Large intestine (tissue), 3 donors: Measurements from ENCODE around the gene ELP5. TPM values are rescaled to one million over a fixed set of nuclear protein-coding genes. Genes with fewer than 3 reads are reported as not detected.

Experiments
- DNase-seq, 2 donors: peaks; one replicate each; pipeline versions ENCODE4 v3.0.0 to v3.0.0-alpha.2; 2013
- H3K27ac ChIP-seq: one replicate; pipeline ENCODE4 v1.5.1; 2013; ENCODE audit warnings: low read length
- H3K27me3 ChIP-seq: 2 replicates; pipeline ENCODE4 v1.6.1; 2013; ENCODE audit warnings: low read length; ENCODE audit not compliant: control insufficient read depth, insufficient read depth
- H3K36me3 ChIP-seq: 2 replicates; pipeline ENCODE4 v1.6.1; 2013; ENCODE audit warnings: low read length; ENCODE audit not compliant: control insufficient read depth, insufficient read depth
- H3K4me1 ChIP-seq: one replicate; pipeline ENCODE4 v1.6.1; 2013; ENCODE audit warnings: low read length; ENCODE audit not compliant: control insufficient read depth, insufficient read depth
- H3K4me3 ChIP-seq: one replicate; pipeline ENCODE4 v1.5.1; 2013; ENCODE audit warnings: low read length
- H3K9me3 ChIP-seq: one replicate; pipeline ENCODE4 v1.6.1; 2013; ENCODE audit warnings: mild to moderate bottlenecking, low read depth, low read length, moderate library complexity; ENCODE audit not compliant: control insufficient read depth
- WGBS: methylation state at CpG from one replicate; pipeline ENCODE4 v1.1.5; 2013; ENCODE audit warnings: low lambda C conversion rate; ENCODE audit not compliant: insufficient coverage; 5-methylcytosine and 5-hydroxymethylcytosine counted together
- polyA plus RNA-seq: library from polyadenylated mRNA; unstranded; fragments of 120-200 nt; gene quantifications from one replicate; pipeline ENCODE4 v1.2.1, GENCODE V29; 2013

ELP5 gene
- polyA plus RNA-seq, 1 donor: 45.8 TPM

DNA sequence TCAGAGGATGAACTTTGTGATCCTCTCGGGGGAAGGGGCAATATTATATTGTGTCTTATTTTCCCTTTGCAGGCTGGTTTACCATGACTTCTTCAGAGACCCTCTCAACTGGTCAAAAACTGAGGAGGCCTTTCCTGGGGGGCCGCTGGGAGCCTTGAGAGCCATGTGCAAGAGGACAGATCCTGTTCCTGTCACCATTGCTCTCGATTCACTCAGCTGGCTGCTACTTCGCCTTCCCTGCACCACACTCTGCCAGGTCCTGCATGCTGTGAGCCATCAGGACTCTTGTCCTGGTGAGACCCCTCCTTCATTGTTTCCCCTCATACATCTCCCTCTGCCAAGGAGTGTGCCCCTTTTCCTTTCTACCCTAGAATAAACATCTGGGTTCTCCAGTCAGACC, 2.5 kb downstream of the ELP5 start:
- Histone ChIP-seq H3K9me3 (no peaks in the 10 kb centered on the region), H3K27me3 (no peaks in the 10 kb centered on the region), H3K4me3 (no peak overlapping the region), H3K4me1 (peaks cover 37% of the 10 kb centered on the region), H3K36me3 (peaks cover 35% of the 10 kb centered on the region), H3K27ac (no peak overlapping the region)
- WGBS: 100% methylated on average over 1 of the region's 4 CpGs
- DNase-seq: no peak

DNA sequence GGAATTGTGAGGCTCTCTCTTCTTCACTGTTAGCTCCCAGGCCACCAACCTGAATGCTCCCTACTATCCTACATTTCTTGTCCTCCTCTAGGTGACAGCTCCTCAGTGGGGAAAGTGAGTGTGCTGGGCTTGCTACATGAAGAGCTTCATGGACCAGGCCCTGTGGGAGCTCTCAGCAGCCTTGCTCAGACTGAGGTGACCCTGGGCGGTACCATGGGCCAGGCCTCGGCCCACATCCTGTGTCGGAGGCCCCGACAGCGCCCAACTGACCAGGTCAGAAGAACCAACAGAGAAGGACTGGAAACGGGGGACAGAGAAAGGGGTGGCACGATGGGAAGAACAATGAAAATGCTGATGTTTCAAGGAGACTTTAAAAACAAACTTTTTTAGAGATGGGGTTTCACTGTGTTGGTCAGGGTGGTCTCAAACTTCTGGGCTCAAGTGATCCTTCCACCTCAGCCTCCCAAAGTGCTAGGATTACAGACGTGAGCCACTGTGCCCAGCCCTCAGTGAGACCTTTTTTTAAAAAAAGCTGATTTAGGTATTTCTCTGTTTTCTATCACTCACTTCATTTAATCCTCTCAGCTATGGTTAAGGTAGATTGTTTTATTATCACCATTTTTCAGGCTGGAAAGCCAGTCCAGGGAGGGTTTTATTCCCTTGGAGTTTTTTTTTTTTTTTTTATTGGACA, 4.9 kb downstream of the ELP5 start:
- DNase-seq: no peak
- H3K36me3 ChIP-seq: peaks cover 45% of the 10 kb centered on the region
- H3K4me1 ChIP-seq: peaks cover 42% of the 10 kb centered on the region
- no CpG with 5 or more reads among the region's 8 CpGs for WGBS
- no peaks in the 10 kb centered on the region for H3K9me3 ChIP-seq
- peak overlapping the region; percentile 98 for H3K27ac ChIP-seq
- no peak overlapping the region for H3K4me3 ChIP-seq
- peaks cover 10% of the 10 kb centered on the region for H3K27me3 ChIP-seq

DNA sequence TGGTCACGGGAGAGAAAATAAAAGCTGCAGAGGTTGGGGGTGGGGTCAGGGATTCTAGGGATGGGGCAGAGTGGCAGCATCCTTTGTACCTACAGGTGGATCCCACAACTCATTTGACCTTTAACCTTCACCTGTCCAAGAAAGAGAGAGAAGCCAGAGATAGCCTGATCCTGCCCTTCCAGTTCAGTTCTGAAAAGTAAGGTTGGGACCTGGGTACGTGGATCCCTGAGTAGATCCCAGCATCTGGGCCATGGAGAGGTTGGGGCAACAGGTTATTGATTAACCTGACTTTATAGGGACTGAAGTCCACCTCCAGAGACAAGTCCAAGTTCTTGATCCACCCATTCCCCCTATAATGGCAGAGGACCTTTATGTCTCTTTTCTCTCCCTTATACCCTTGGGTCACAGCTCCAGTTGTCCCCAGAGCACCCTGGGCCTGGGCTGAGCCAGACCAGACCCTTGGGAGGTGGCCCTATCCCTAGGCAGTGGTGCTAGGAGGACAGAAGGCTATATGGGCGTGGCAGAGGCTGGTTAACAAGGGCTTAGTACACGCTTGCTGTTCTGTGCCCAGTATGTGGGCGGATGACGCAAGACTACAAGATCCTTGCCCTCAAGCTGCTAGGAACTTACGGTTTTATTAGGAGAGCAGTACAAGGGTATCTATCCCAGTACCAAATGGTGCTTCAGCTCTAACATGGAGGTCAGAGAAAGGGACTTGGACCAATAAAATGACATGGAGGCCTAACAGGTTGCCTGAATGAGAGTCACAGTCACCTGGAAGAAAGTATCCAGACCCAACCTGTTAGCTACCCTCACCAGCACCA, 6.9 kb downstream of the ELP5 start:
- no peaks in the 10 kb centered on the region for H3K9me3 ChIP-seq
- peaks cover 26% of the 10 kb centered on the region for H3K27me3 ChIP-seq
- H3K36me3 ChIP-seq: peaks cover 45% of the 10 kb centered on the region
- no CpG with 5 or more reads among the region's 7 CpGs for WGBS
- peak; percentile 94 to 98 for DNase-seq
- H3K4me1 ChIP-seq: peaks cover 45% of the 10 kb centered on the region
- H3K27ac ChIP-seq: peak overlapping the region; percentile 98
- peak overlapping the region; percentile 99 for H3K4me3 ChIP-seq

DNA sequence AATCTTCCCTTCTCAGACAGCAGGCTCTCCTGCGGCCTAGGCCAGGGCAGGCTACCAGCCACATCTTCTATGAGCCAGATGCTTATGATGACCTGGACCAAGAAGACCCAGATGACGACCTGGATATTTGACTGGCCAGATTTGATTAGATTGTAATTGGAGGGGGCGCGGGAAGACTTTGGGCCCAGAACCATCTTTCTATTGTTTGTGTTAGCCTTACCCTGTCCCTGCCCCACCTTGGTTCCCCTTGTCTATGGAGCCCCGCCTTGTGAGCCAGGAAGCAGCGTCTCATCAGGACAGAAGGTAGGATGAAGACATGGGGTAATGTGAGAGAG, 7.5 kb downstream of the ELP5 start:
- no peaks in the 10 kb centered on the region for H3K9me3 ChIP-seq
- peaks cover 41% of the 10 kb centered on the region for H3K36me3 ChIP-seq
- peak overlapping the region; percentile 99 for H3K4me3 ChIP-seq
- H3K27ac ChIP-seq: peak overlapping the region; percentile 98
- H3K27me3 ChIP-seq: peaks cover 27% of the 10 kb centered on the region
- H3K4me1 ChIP-seq: peaks cover 45% of the 10 kb centered on the region
- DNase-seq: no peak
- WGBS: no CpG with 5 or more reads among the region's 6 CpGs

DNA sequence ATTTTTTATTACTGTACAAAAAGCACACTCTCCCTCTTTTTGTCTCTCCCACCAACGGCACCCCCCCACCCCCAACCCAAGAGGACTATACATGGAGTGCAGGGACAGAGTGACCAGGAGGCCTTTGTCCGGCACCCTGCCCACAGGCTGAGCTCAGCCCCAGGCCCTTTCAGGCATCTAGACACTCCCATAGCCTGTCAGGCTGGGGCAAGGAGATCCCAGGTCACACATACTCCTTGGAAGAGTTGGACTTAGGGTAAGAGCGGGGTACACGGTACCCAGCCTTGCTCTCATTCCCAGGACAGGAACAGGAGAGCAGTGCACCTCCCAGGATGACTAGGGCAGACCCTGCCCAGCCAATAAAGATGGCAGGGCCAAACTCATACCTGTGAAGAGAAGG, 8.1 kb downstream of the ELP5 start:
- WGBS: no CpG with 5 or more reads among the region's 4 CpGs
- H3K36me3 ChIP-seq: peaks cover 36% of the 10 kb centered on the region
- peak in 1 of 2 donors; percentile 38 for DNase-seq
- peak overlapping the region; percentile 99 for H3K4me3 ChIP-seq
- H3K4me1 ChIP-seq: peaks cover 44% of the 10 kb centered on the region
- peaks cover 28% of the 10 kb centered on the region for H3K27me3 ChIP-seq
- H3K9me3 ChIP-seq: no peaks in the 10 kb centered on the region
- peak overlapping the region; percentile 98 for H3K27ac ChIP-seq

DNA sequence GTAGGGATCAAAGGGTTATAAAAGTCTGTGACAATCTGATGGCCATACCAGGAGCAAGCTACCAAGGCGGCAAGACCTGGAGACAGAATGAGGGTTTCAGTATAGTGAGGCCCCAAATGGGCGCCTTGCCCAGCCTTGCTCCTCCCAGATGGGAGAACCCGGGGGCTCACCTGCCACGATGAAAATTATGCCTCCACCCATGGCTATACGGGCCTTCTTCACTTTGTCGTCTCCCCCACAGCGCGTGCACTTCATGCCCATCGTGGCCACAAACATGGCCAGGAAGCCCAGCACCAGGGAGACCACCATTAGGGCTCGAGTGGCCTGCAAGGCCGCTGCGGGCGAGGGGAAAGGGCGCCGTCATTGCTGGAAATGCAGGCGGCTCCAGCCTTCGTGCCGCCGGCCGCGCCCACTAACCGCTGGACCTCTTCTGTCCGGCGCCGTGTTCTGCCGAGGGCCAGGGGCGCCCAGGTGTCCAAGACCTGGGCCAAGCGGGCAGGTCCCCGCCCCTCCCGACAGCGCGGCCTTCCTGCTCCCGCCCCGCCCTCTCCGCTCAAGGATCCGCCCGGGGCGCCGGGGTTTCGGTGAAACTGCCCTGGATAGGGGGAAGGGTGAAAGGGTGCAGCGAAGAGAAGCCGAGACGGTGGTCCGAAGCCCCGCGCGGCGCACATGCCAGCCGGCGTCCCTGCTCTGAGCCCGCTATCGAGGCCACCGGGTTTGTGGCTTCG, 8.8 kb downstream of the ELP5 start:
- Histone ChIP-seq H3K4me3 (peak overlapping the region; percentile 99), H3K36me3 (peaks cover 32% of the 10 kb centered on the region), H3K27ac (peak overlapping the region; percentile 98), H3K27me3 (peaks cover 28% of the 10 kb centered on the region), H3K4me1 (peaks cover 44% of the 10 kb centered on the region), H3K9me3 (no peaks in the 10 kb centered on the region)
- DNase-seq: peak; percentile 75 to 84
- no CpG with 5 or more reads among the region's 54 CpGs for WGBS

DNA sequence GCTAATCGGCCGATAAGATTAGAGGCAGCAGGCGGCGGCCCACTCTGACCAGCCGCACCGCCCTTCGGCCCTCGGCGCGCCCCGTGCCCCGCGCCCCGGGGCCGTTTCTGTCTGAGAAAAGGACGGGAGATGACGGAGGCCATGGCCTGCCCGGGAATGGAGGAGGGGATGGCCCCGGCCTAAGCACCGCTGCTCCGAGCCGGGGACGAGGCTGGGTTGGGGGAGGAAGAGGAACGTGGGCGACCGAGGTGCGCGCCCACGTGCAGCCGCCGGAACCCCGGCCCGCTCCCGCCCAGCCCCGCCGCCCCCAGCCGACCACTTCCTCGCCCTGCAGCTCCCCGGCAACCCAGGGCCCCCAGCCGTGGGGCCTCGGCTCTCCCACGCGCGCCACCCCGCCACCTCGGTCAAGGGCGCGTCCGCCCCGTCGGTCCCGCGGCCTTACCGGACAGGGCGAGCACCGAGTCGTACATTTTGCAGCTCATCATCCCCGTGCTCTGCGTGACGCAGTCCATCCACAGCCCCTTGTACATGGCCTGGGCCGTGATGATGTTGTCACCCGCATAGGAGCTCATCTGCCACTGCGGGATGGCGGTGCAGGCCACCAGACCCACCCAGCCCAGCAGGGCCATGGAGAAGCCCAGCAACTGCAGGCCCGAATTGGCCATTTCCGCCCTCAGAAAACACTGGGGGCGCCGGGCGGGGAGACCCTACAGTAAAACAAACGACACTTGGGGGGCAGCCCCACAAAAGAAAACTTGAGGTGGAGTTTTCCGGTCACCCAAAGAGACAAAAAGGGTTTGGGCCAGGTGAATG, 9.6 kb downstream of the ELP5 start:
- peak overlapping the region; percentile 99 for H3K4me3 ChIP-seq
- peak overlapping the region; percentile 98 for H3K27ac ChIP-seq
- H3K4me1 ChIP-seq: peaks cover 44% of the 10 kb centered on the region
- peaks cover 25% of the 10 kb centered on the region for H3K36me3 ChIP-seq
- H3K9me3 ChIP-seq: no peaks in the 10 kb centered on the region
- no CpG with 5 or more reads among the region's 71 CpGs for WGBS
- H3K27me3 ChIP-seq: peaks cover 28% of the 10 kb centered on the region
- DNase-seq: peak in 1 of 2 donors; percentile 51

DNA sequence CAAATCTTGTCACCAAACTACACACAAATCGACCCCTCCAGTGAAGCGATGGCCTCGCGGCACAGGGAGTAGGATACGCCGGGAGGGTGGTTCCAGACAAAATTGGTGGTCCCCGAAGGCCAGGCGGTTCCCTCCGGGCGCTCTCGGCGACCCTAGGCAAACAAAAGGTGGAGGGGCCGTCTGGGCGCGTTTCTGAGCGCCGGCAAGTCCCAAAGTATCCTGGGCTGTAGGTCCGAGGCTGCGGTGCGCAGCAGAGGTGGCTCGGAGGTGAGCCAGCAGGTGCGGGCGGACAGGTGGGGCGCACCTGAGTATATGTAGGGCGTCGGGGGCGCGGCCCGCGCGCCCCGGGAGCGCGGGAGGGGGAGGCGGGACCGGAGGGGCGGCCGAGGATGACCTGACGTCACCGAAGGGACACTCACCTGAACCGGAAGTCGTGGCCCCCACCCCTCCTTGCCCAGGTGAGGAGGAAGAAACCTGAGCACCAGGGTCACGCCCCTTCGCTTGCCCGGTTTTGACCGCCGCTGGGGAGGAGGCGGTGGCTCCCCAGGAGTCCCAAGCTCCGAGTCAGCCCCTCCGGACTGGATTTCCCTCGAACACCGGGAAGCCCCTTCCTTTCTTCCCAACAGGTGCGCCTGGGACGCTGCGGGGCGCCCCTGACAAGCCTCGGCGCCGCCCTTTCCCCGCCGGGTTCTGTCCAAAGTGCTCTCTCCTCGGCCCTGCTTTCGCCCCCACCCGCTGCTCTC, 10.3 kb downstream of the ELP5 start, which contains the start of gene CLDN7:
Gene CLDN7, minus strand, starts transcription at position 287 of the 743 bp plus-strand sequence. CDS start 435 bp downstream, outside the sequence.
- DNase-seq: peak; percentile 95 to 98

DNA sequence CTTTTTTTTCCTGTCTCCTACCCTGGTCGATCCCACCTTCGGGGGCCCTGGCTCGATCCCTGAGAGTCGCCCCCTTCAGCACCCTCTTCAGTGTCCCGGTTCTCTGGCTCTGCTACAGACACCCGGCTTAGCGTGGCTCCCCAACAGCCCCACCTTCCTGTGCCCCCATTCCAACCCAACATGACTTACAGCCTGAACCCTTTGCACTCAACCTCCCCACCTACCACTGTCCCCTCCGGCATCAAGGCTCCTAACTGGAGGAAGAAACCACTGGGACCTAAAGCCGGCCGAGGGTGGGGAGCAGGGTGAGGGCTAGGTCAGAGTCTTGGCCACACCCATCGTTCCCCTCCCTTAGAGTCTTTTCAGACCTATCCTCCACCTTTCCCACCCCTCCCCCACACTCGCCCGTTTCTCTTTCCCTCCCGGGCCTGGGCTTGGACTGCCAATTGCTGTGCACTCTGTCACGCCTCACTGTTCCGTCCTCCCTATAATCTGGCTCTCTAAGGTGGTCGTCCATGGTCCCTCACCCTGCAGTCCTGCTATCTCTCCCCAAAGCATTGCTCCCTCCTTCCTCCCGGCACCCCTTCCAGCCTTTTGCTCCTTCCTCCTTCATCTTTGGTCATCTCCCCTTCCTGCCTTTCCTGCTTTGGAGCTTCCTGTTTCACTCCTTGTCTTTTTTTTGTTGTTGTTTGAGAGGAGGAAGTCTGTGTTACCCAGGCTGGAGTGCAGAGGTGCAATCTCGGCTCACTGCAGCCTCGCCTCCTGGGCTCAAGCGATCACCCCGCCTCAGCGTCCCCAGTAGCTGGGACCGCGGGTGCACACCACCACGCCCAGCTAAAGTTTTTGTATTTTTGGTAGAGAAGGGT, 11.2 kb downstream of the ELP5 start:
- Histone ChIP-seq H3K4me1 (peaks cover 29% of the 10 kb centered on the region), H3K27me3 (peaks cover 28% of the 10 kb centered on the region), H3K27ac (peak overlapping the region; percentile 97), H3K4me3 (peak overlapping the region; percentile 99), H3K36me3 (peaks cover 13% of the 10 kb centered on the region), H3K9me3 (no peaks in the 10 kb centered on the region)
- DNase-seq: peak; percentile 84 to 93
- 0% methylated on average over 2 of the region's 26 CpGs for WGBS

More for the DNA sequence above, 10.3 kb downstream of the ELP5 start, which contains the start of gene CLDN7:
- H3K27me3 ChIP-seq: peaks cover 28% of the 10 kb centered on the region
- H3K4me3 ChIP-seq: peak within 1 kb of the TSS; percentile 99
- peaks cover 37% of the 10 kb centered on the region for H3K4me1 ChIP-seq
- H3K9me3 ChIP-seq: no peaks in the 10 kb centered on the region
- peak within 1 kb of the TSS; percentile 98 for H3K27ac ChIP-seq
- peaks cover 18% of the 10 kb centered on the region for H3K36me3 ChIP-seq
- no CpG with 5 or more reads among the region's 64 CpGs for whole genome bisulfite sequencing
